Heart left ventricle (tissue), 13 donors: ENCODE data around the gene ARID5B.

ENCODE experiments used
- POLR2A ChIP-seq, 2 donors: fragments of 450-650 bp; IDR thresholded peaks; one replicate each; pipeline ENCODE4 v1.6.1; 2017; ENCODE audit warnings: antibody characterized with exemption in 2 of 2, mild to moderate bottlenecking in 2 of 2, moderate library complexity in 2 of 2
- TF ChIP-seq, protein P1 (sequence below), 12 donors: fragments of 200-600 bp; sonication (generic) in 4 of 12; IDR thresholded peaks; one replicate each; pipeline versions ENCODE4 v1.5.0 to v1.8.0; 2018 to 2022; ENCODE audit warnings: antibody characterized with exemption in 12 of 12, mild to moderate bottlenecking in 5 of 12
- donor health status: ischemic (EF 13 %, LVEDD 7.1; RV severe dilation, severe dysfunction).
- donor health status: DM: no; HTN: yes; CAD: no.
- donor health status: DM: no; HTN: no; CAD: no.
- donor health status: ischemic (EF 25% LVEDD 6.9; RV normal size, moderate dysfunction).
- donor health status: ischemic (EF 25% LVEDD 5.7; RV mildly dilated, moderate dysfunction).
- donor health status: ischemic (EF 35%, LVEDD 5.7; RV mildly dilated, moderate dysfunction).
- donor health status: nonischemic (EF 11% LVEDD 7.7; RV severe dilation, severe dysfunction).
- donor health status: DM: yes; HTN: yes; CAD: no.
- donor health status: PGD.
- donor health status: ischemic (EF 29% LVEDD 5.4; RV normal size, mild dysfunction).
- donor health status: nonischemic (EF 23%, LVEDD 6.1; RV moderate dilation, normal function).

GRCh38 chr10:61953183-61953582 lies 51.7 kb downstream of the ARID5B start:
- TF ChIP-seq, protein P1, sequence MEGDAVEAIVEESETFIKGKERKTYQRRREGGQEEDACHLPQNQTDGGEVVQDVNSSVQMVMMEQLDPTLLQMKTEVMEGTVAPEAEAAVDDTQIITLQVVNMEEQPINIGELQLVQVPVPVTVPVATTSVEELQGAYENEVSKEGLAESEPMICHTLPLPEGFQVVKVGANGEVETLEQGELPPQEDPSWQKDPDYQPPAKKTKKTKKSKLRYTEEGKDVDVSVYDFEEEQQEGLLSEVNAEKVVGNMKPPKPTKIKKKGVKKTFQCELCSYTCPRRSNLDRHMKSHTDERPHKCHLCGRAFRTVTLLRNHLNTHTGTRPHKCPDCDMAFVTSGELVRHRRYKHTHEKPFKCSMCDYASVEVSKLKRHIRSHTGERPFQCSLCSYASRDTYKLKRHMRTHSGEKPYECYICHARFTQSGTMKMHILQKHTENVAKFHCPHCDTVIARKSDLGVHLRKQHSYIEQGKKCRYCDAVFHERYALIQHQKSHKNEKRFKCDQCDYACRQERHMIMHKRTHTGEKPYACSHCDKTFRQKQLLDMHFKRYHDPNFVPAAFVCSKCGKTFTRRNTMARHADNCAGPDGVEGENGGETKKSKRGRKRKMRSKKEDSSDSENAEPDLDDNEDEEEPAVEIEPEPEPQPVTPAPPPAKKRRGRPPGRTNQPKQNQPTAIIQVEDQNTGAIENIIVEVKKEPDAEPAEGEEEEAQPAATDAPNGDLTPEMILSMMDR (IDR thresholded peaks at IDR 0.05), result no peak
- no peak for TF ChIP-seq POLR2A (IDR thresholded peaks at IDR 0.05)
